Vagina (tissue), 2 donors: ENCODE measurements around the gene GPC1.

Source experiments
- POLR2A ChIP-seq, 2 donors: fragments of 450-650 bp; IDR thresholded peaks; one replicate each; pipeline ENCODE4 v1.6.1; 2017; ENCODE audit warnings: antibody characterized with exemption in 2 of 2, mild to moderate bottlenecking in 2 of 2, moderate library complexity in 2 of 2
- POLR2AphosphoS5 ChIP-seq, 2 donors: sonication (generic); formaldehyde crosslinking; IDR thresholded peaks; one replicate each; pipeline ENCODE4 v1.9.0; 2017; ENCODE audit warnings: antibody characterized with exemption in 2 of 2, mild to moderate bottlenecking in 2 of 2, low read depth in 1 of 2; ENCODE audit not compliant: insufficient read depth in 1 of 2
- TF ChIP-seq, protein P1 (sequence below), 3 experiments: fragments of 450-650 bp in 2 of 3; fragments of 200-600 bp in 1 of 3; sonication (generic) in 1 of 3; IDR thresholded peaks; one replicate each; pipeline ENCODE4 v1.5.1; 2017 to 2019; ENCODE audit warnings: antibody characterized with exemption in 3 of 3, mild to moderate bottlenecking in 2 of 3, moderate library complexity in 2 of 3

DNA sequence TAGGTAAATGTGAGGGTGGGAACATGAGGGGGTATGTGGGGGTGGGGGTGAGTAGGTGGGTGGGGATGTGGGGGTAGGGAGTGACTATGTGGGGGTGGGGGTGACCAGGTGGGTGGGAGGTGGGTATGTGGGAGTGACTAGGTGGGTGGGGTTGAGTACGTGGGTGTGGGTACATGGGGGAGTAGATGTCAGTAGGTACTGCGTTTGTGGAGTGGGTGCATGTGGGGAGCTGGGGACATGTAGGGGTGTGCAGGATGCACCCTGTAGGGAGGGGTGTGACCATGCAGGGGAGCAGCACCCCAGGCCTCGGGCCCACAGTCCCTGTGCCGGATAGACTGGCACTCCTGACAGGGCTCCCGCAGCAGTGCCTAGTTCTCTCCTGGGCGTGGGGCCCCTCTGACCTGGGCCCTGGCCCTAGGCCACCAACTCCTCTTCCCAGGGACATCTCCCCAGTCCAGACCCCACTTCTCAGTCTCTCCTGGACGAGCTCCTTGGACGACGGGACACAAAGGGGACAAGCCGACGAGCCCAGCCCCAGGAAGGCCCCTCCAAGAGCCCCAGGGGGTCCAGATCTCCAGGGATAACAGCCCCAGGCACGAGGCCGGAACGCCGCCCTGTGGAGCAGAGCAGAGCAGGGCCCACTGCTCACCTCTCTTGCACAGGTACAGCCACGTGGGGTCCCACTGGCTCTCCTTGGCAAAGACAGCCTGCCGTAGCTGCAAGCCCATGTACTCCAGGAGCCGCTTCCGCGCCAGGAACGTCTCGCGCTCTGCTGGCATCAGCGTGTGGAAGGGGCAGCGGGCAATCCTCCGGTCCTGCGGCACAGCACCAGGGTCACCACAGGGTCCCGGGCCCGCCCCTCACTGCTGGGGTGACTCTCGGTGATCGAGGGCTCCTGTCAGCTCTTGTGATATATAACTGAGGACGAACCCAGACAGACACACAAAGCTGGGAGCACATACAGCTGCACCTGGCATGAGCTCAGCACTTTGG, 64.1 kb downstream of the GPC1 start:
- TF ChIP-seq, protein P1, sequence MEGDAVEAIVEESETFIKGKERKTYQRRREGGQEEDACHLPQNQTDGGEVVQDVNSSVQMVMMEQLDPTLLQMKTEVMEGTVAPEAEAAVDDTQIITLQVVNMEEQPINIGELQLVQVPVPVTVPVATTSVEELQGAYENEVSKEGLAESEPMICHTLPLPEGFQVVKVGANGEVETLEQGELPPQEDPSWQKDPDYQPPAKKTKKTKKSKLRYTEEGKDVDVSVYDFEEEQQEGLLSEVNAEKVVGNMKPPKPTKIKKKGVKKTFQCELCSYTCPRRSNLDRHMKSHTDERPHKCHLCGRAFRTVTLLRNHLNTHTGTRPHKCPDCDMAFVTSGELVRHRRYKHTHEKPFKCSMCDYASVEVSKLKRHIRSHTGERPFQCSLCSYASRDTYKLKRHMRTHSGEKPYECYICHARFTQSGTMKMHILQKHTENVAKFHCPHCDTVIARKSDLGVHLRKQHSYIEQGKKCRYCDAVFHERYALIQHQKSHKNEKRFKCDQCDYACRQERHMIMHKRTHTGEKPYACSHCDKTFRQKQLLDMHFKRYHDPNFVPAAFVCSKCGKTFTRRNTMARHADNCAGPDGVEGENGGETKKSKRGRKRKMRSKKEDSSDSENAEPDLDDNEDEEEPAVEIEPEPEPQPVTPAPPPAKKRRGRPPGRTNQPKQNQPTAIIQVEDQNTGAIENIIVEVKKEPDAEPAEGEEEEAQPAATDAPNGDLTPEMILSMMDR (IDR thresholded peaks at IDR 0.05): no peak
- TF ChIP-seq POLR2A (IDR thresholded peaks at IDR 0.05) (no peak), POLR2AphosphoS5 (IDR thresholded peaks at IDR 0.05; ENCODE audit: insufficient read depth in 1 of 2, low read depth in 1 of 2) (no peak)
